Liver (tissue), 9 donors: Measurements from ENCODE around the gene MARK3. TPM values are rescaled to one million over a fixed set of nuclear protein-coding genes. Genes with fewer than 3 reads are reported as not detected.

Source experiments
- DNase-seq: peaks from one replicate; pipeline ENCODE4 v3.0.0-alpha.2; 2017; ENCODE audit warnings: low spot score
- H3K27ac ChIP-seq, 2 donors: one replicate each; pipeline ENCODE4 v1.7.0; 2013; ENCODE audit warnings: inconsistent platforms in 2 of 2, low read length in 2 of 2, control low read depth in 1 of 2, low read depth in 1 of 2, mild to moderate bottlenecking in 1 of 2
- H3K27me3 ChIP-seq, 4 donors: one replicate each; pipeline versions ENCODE4 v1.6.1 to v1.7.0; 2013; ENCODE audit warnings: low read length in 3 of 4, inconsistent platforms in 1 of 4, mild to moderate bottlenecking in 1 of 4, moderate library complexity in 1 of 4; ENCODE audit not compliant: control insufficient read depth in 4 of 4, insufficient read depth in 4 of 4
- H3K36me3 ChIP-seq, 4 donors: one replicate each; pipeline versions ENCODE4 v1.6.1 to v1.7.0; 2013; ENCODE audit warnings: low read length in 3 of 4, mild to moderate bottlenecking in 3 of 4, low read depth in 1 of 4, moderate library complexity in 1 of 4; ENCODE audit not compliant: control insufficient read depth in 4 of 4, insufficient read depth in 3 of 4
- H3K4me1 ChIP-seq, 4 donors: one replicate each; pipeline versions ENCODE4 v1.6.1 to v1.7.0; 2013; ENCODE audit warnings: low read length in 3 of 4, mild to moderate bottlenecking in 3 of 4, moderate library complexity in 1 of 4; ENCODE audit not compliant: control insufficient read depth in 4 of 4, insufficient read depth in 4 of 4
- H3K4me3 ChIP-seq, 3 donors: one replicate each; pipeline versions ENCODE4 v1.6.1 to v1.7.0; 2013; ENCODE audit warnings: low read length in 3 of 3, control low read depth in 1 of 3, low read depth in 1 of 3, mild to moderate bottlenecking in 1 of 3
- H3K9ac ChIP-seq, 2 donors: one replicate each; pipeline ENCODE4 v1.7.0; 2013; ENCODE audit warnings: low read length in 2 of 2, mild to moderate bottlenecking in 2 of 2, moderate library complexity in 2 of 2, control low read depth in 1 of 2, low read depth in 1 of 2
- H3K9me3 ChIP-seq, 4 donors: one replicate each; pipeline versions ENCODE4 v1.6.1 to v1.7.0; 2013; ENCODE audit warnings: low read length in 3 of 4; ENCODE audit not compliant: control insufficient read depth in 4 of 4
- CTCF ChIP-seq: fragments of 150-350 bp; IDR thresholded peaks from 2 replicates; pipeline ENCODE4 v1.5.1; 2017; ENCODE audit warnings: improper control_type of control experiment, low read depth, low read length; ENCODE audit not compliant: missing input control
- FOXA2 ChIP-seq: IDR thresholded peaks from 2 replicates; pipeline ENCODE4 v1.6.1; 2016; ENCODE audit warnings: antibody characterized with exemption
- GABPA ChIP-seq, 2 donors: IDR thresholded peaks in 1 of 2; conservative IDR thresholded peaks in 1 of 2; 2 replicates each; pipeline ENCODE4 v1.6.1; 2016; ENCODE audit warnings: antibody characterized with exemption in 2 of 2, mild to moderate bottlenecking in 1 of 2, moderate library complexity in 1 of 2
- HNF4G ChIP-seq: IDR thresholded peaks from 2 replicates; pipeline ENCODE4 v1.6.1; 2016; ENCODE audit warnings: antibody characterized with exemption
- JUND ChIP-seq, 2 donors: IDR thresholded peaks; 2 replicates each; pipeline ENCODE4 v1.6.1; 2016; ENCODE audit warnings: antibody characterized with exemption in 2 of 2
- MAX ChIP-seq: IDR thresholded peaks from 2 replicates; pipeline ENCODE4 v1.6.1; 2016; ENCODE audit warnings: antibody characterized with exemption
- NR2F2 ChIP-seq: IDR thresholded peaks from 2 replicates; pipeline ENCODE4 v1.6.1; 2016; ENCODE audit warnings: antibody characterized with exemption
- RAD21 ChIP-seq, 2 donors: IDR thresholded peaks; 2 replicates each; pipeline ENCODE4 v1.6.1; 2016; ENCODE audit warnings: antibody characterized with exemption in 2 of 2, mild to moderate bottlenecking in 2 of 2
- REST ChIP-seq: IDR thresholded peaks from 2 replicates; pipeline ENCODE4 v1.6.1; 2016; ENCODE audit warnings: antibody characterized with exemption, mild to moderate bottlenecking
- RXRA ChIP-seq, 2 donors: IDR thresholded peaks; 2 replicates each; pipeline ENCODE4 v1.6.1; 2017 to 2018; ENCODE audit warnings: antibody characterized with exemption in 2 of 2, mild to moderate bottlenecking in 1 of 2
- SP1 ChIP-seq: IDR thresholded peaks from 2 replicates; pipeline ENCODE4 v1.6.1; 2018; ENCODE audit warnings: antibody characterized with exemption, mild to moderate bottlenecking
- ZBTB33 ChIP-seq: IDR thresholded peaks from 2 replicates; pipeline ENCODE4 v1.6.1; 2016; ENCODE audit warnings: antibody characterized with exemption
- WGBS: extraction: QIAGEN DNeasy Blood & Tissue Kit; methylation state at CpG from one replicate; pipeline ENCODE4 v1.1.7; 2013; 5-methylcytosine and 5-hydroxymethylcytosine counted together
- polyA plus RNA-seq, 2 donors: library from polyadenylated mRNA; stranded (reverse) in 1 of 2; unstranded in 1 of 2; fragments of 200-250 nt in 1 of 2; fragments of >200 nt in 1 of 2; fragmentation: Nextera tagmentation in 1 of 2; extraction: Ambion mirVana in 1 of 2; gene quantifications; one replicate each; pipeline versions ENCODE4 v1.2.1 to v1.2.3, GENCODE V29; 2013 to 2015
- total RNA-seq, 2 donors: library from RNA; depleted of rRNA; stranded (reverse); fragments of >200 nt; gene quantifications; one replicate each; pipeline ENCODE4 v1.2.3, GENCODE V29; 2014
- donor health status: healthy.
- donor health status: healthy.
- donor health status: healthy.
- donor health status: healthy.
- donor health status: healthy.

Gene MARK3
- total and polyA plus RNA-seq, 4 donors = 14.1 to 86.0 (median 33.0) TPM

GRCh38 chr14:103537175-103537990 is 152.2 kb downstream of the MARK3 start:
- Histone ChIP-seq H3K36me3 (peaks cover 0 to 23% (median 3%) of the 10 kb centered on the region in 4 donors), H3K27ac (no peak overlapping the region)

More at GRCh38 chr14:103537175-103537990, 152.2 kb downstream of the MARK3 start:
- Histone ChIP-seq H3K27me3 (no peaks in the 10 kb centered on the region), H3K4me3 (no peak overlapping the region), H3K9ac (no peak overlapping the region), H3K4me1 (no peaks in the 10 kb centered on the region), H3K9me3 (no peaks in the 10 kb centered on the region)
- no peak for DNase-seq
- TF ChIP-seq SP1 (no peak), NR2F2 (no peak), REST (no peak), JUND (IDR thresholded peaks at IDR 0.05) (no peak), RAD21 (IDR thresholded peaks at IDR 0.05) (no peak), RXRA (IDR thresholded peaks at IDR 0.05) (no peak), FOXA2 (no peak), ZBTB33 (no peak), MAX (no peak), CTCF (no peak), HNF4G (no peak), GABPA (IDR thresholded peaks at IDR 0.05 in 1 of 2, conservative IDR thresholded peaks at IDR 0.05 in 1 of 2) (no peak)
- WGBS = 83% methylated on average over 18 of the region's 18 CpGs
